GM13977 (cell line): ENCODE results near the gene ZNF611.
"Not testable (repeated sequence)": the region's sequence is repeated elsewhere in the genome, so short reads cannot be mapped to it uniquely, and the experiment has no call there.

Source experiments
- DNase-seq: peaks from one replicate; pipeline ENCODE4 v3.0.0; 2012; ENCODE audit warnings: low spot score
- in situ Hi-C: fragments of 300-500 bp; cut with MboI; formaldehyde crosslinking; loops from one replicate; pipeline ENCODE4 v1.12.0; 2022; ENCODE audit warnings: low sequenced_read_pairs, low pct_unique_long_range_greater_than_20kb, mixed read lengths, inconsistent platforms; ENCODE audit not compliant: unreplicated experiment
- TF ChIP-seq, protein P1 (sequence below): IDR thresholded peaks from 2 replicates; pipeline ENCODE4 v1.5.1; 2012; ENCODE audit warnings: mild to moderate bottlenecking, control low read depth; ENCODE audit not compliant: insufficient read depth; ENCODE audit errors: extremely low read depth, missing control alignments

The ZNF611 gene

GRCh38 chr19:52734893-52735661 lies at the start of gene ZNF611:
ZNF611 (minus strand) TSS chr19:52735044; CDS start chr19:52715894, 19,150 bp downstream.
- peak; percentile 96 for DNase-seq

DNA sequence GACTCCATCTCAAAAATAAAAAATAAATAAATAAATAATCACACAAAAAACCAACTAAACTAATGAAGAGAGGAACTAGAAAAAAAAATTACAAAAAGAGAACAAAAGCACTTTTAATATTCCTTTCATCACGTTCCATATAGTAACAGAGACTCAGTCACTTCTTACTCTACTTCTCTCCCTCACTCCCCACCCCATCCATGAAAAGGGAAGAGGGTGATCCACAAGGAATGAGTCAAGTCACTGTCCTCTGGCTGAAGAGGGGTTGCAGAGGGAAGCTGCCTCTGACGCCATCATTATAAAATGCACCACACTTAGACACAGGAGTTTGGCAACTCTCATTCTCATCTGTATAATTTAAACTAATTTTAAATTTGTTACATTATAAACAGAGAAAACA lies 48.0 kb upstream of the ZNF611 start:
- in situ Hi-C loops, DNase-seq: not testable (repeated sequence)

More at GRCh38 chr19:52734893-52735661, at the start of gene ZNF611:
- TF ChIP-seq, protein P1, sequence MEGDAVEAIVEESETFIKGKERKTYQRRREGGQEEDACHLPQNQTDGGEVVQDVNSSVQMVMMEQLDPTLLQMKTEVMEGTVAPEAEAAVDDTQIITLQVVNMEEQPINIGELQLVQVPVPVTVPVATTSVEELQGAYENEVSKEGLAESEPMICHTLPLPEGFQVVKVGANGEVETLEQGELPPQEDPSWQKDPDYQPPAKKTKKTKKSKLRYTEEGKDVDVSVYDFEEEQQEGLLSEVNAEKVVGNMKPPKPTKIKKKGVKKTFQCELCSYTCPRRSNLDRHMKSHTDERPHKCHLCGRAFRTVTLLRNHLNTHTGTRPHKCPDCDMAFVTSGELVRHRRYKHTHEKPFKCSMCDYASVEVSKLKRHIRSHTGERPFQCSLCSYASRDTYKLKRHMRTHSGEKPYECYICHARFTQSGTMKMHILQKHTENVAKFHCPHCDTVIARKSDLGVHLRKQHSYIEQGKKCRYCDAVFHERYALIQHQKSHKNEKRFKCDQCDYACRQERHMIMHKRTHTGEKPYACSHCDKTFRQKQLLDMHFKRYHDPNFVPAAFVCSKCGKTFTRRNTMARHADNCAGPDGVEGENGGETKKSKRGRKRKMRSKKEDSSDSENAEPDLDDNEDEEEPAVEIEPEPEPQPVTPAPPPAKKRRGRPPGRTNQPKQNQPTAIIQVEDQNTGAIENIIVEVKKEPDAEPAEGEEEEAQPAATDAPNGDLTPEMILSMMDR = peak; percentile 58
- in situ Hi-C loops = no loop called here

DNA sequence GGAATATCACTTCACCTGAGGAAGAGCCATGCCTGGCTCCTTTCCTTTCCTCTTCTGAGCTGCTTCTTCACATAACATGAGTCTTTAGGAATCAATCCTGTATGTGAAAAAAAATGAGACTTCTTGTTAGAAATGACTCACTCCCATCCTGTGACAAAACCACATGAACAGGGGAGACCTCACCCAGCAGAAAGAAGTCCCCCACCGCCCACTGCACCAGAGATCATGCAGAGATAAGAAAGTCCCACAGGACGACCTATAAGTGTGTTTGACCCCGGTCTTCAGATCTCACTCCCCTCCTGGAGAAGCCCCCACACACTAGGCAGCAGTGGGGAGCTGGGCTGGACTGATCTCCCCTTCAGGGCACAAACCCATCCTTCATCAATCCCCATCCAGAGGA lies 44.0 kb upstream of the ZNF611 start:
- in situ Hi-C loops = no loop called here
- TF ChIP-seq, protein P1 = no peak
- peak; percentile 9 for DNase-seq

- DNase-seq, in situ Hi-C loops: not testable (repeated sequence)
These were observed 21.6 kb upstream of the ZNF611 start for GRCh38 chr19:52756447-52756846.

- no peak for DNase-seq
- TF ChIP-seq, protein P1 = no peak
- in situ Hi-C loops = no loop called here
These were observed 14.9 kb upstream of the ZNF611 start for GRCh38 chr19:52749780-52750179.

DNA sequence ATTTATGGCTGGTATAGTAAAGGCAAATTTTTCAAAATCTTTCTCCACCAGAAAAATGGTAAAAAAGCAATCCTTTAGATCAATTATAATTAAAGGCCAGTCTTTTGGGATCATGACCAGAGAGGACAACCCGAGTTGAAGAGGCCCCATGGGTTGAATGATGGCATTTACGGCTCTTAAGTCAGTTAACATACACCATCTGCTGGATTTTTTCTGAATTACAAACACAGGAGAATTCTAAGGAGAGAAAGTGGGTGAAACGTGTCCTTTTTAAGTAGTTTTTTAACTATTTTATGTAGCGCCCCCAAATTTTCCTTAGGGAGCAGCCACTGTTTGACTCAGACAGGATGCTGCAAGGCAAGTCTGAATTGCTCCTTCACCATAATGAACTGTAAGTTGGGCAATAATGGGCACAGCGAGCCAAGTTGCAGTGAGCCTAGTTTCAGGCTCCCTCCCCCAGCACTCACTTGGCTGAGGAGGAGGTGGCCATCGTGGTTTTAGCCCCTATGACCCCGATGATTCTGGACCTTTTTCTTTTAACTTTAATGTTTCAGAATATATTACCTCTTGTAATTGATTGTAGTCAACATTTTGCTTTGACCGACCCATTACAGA lies 13.6 kb upstream of the ZNF611 start:
- TF ChIP-seq, protein P1 = peak; percentile 42
- in situ Hi-C loops = no loop called here
- no peak for DNase-seq

- DNase-seq, in situ Hi-C loops: not testable (repeated sequence)
These were observed 11.1 kb upstream of the ZNF611 start for GRCh38 chr19:52745919-52746318.

DNA sequence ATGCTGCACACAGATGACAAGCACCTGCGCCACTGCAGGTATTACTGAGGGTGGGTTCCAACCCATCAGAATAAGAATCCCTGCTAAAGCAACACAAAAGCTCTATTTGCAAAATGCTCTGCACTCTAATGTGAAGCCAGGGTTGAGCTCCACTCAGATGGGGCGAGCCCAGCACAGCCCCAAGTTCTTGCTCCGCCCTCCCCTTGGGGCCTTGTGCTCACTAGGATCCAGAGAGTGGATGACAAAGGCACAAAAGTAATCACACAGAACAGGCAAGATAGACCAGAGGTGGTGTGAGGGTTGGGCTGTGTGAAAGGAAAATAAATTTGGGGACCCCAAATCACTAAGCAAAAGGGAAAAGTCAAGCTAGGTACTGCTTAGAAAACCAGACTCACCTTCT lies 8.2 kb upstream of the ZNF611 start:
- TF ChIP-seq, protein P1 = no peak
- no peak for DNase-seq
- in situ Hi-C loops = no loop called here
